ENCODE results near the gene VIPR2.

Gene VIPR2

GRCh38 chr7:159119026-159119741, 25.5 kb downstream of the VIPR2 start:
- DNase-seq = no peak

- no peak for DNase-seq
Measured at GRCh38 chr7:159118623-159119022, 26.0 kb downstream of the VIPR2 start.

- no peak for DNase-seq
Measured at GRCh38 chr7:159118197-159118595, 26.5 kb downstream of the VIPR2 start.

- DNase-seq = no peak
Measured at GRCh38 chr7:159117366-159118196, 27.1 kb downstream of the VIPR2 start.

GRCh38 chr7:159116581-159117339, 27.9 kb downstream of the VIPR2 start:
- no peak for DNase-seq

DNA sequence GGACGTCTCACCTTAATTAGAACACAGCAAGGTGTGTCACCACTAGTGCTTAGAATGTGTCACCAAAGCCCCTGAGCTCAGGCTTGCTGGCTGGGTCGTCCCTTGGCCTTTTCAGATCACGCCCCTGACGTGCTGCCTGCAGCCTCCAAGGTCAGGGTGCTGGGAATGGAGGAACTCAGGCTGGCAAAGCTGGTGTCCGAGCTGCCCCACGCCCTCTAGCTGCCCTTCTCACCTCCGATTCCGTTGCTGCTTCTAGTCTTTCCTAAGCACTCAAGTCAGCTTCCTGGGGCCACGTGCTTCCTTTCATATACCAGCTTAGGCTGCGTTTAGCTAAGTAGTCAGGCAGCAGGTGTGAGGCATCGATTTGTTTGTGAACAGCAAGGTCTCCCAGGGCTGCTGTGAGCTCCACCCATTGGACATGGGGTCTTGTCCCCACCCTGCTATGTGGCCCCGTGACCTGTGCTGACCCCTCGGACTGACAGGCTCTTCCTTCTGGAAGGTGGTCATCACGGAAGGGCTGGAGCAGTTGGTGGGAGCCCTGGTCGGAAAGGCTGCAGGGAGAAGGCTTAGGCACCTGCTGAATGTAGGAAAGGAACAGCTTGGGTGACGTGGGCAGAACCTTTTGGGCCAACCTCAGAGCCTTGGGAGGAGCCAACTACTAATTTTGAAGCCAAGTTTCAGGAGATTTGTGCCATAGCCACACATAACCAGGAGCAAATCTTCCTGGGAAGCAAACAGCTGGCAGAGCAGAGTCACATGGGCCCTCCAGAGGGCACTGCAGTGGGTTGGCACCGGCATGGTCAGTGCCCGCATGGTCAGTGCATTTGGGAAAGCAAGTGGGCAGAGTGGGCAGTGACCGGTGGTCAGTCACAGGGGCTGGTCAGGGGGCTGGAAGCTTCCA, 28.8 kb downstream of the VIPR2 start:
- DNase-seq = no peak

GRCh38 chr7:159114981-159115380, 29.7 kb downstream of the VIPR2 start:
- DNase-seq = no peak

DNA sequence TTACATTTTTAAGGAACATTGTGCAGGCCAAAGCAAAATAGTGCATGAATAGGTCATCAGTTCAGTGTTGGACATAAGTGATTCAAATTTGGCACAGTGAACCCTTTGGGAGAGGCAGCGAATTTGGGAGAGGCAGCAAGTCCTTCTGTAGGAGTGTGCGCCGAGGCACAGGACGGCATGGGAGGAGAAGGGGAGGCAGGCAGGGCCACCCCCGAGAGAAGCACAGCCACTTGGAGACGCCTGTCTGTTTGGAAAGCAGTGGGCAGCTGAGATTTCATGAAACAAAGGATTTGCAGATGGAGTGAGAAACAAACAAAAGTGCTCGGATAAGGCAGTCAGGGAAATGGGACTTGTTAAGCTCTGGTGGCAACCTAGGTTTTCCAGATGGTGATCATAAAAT, 30.6 kb downstream of the VIPR2 start:
- no peak for DNase-seq

- no peak for DNase-seq
Measured at GRCh38 chr7:159113056-159113455, 31.6 kb downstream of the VIPR2 start.

DNA sequence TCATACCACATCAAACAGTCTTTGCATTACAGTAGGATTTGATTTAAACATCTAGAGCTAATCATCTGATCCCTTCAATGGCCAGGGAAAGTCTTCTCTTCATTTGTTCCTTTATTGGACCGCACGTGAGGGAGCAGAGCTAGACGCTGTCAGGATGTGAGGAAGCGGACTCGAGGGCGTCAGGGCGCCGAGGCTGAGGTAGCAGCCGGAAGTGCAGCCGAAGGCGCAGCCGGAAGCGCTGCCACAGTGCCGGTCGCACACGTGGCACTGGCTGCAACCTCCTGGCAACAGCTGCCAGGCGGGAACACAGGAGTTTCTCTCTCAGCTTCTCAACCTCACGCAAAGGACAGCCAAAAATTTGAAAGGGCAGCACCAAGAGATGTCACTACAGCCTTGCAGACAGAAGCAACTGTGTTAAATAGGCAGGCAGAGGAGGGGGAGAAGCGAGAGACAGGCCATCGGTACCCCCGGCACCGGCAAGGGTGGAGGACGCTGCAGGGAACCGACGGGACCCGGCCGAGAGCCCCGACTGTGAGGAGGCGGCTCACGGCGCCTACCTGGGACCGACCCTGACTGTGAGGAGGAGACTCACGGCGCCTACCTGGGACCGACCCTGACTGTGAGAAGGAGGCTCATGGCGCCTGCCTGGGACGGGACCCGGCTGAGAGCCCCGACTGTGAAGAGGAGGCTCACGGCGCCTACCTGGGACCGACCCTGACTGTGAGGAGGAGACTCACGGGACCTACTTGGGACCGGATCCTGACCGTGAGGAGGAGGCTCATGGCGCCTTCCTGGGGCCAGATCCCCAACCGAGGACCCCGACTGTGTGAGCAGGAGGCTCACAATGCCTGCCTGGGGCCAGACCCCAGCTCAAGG, 32.3 kb downstream of the VIPR2 start:
- DNase-seq = no peak

GRCh38 chr7:159109653-159110035, 35.0 kb downstream of the VIPR2 start:
- no peak for DNase-seq

DNA sequence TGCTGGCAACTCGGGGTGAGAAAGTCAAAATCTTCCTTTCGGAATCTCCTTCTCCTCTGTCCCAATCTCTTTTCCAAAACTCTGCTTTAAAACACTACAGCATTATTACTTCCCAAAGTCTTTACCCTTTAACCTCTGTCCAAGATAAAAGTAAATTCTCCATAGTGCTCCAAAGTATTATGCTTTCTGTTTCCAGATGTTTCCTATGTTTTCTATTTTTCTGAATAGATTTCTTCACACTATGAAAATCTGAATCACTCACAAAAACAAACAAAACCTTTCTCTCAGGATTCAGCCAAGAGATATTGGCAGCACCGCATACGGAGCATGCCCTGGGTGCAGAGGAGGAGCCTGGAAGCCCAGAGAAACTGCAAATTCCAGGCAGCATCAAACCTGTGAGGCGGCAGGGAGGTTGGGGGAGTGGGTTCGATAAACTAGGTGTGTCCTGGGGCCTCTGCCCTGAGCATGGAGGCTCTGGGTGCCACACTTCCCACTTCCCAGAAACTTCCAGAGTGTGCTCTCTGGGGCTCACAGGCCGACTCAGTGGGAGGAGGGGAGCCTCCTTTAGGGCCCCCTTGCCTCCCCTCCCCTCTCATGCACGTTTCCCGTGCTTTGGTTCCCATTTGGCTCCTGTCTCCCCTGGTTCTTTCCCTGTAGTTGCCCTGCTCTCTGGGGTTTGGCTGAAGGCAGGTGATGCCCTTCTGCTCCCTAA, 35.6 kb downstream of the VIPR2 start:
- DNase-seq = no peak

DNA sequence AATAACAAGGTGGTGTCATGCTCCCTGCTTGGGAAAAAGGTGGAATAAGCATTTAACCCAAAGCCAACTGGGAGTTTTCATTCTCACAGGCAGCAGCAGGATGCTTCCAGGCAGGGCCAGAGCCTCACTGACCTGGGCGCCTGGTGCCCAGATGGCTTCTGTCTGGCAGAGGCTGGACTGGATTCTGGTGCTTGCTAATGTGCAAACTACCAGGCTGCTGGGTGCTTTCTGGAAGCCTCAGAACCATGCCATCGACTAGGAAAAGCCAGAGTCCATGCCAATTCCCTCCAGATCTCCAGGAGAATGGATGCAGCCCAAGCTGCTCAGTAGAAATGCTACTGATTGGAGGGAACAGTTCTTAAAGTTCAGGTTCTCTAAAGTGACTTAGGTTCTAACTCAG, 36.2 kb downstream of the VIPR2 start:
- no peak for DNase-seq

- DNase-seq = no peak
Measured at GRCh38 chr7:159107161-159107892, 37.3 kb downstream of the VIPR2 start.

DNA sequence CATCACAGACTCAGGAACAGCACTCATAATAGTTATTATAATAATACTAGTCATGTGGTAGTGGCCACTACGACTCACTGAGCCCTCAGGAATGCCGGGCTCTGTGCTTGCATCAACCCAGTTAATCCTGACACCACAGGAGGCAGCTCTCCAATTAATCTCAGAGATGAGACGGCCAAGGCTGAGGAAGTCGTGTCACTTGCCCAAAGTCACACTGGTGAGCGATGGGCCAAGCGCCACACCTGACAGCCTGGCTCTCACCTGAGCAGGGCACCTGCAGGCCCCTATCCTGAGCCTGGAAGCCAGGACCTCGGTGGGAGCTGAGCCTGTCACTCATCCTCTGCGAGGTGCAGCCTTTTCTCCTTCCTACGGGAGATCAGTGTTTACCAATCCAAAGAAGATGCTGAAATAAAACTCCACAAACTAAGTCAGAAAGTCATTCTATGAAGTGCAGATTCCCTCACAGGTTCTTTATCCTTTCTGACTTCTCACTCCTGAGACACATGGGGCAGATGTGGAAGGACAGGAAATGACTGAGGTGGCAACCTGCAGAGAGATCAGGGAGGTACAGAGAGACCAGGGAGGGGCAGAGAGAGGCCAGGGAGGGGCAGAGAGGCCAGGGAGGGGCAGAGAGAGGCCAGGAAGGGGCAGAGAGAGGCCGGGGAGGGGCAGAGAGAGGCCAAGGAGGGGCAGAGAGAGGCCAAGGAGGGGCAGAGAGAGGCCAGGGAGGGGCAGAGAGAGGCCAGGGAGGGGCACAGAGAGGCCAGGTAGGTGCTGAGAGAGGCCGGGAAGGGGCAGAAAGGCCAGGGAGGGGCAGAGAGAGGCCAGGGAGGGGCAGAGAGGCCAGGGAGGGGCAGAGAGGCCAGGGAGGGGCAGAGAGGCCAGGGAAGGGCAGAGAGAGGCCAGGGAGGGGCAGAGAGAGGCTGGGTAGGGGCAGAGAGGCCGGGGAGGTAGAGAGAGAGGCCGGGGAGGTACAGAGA, 38.5 kb downstream of the VIPR2 start:
- no peak for DNase-seq

GRCh38 chr7:159105066-159105780, 39.4 kb downstream of the VIPR2 start:
- no peak for DNase-seq

- no peak for DNase-seq
Measured at GRCh38 chr7:159104188-159104920, 40.3 kb downstream of the VIPR2 start.
